Left lung (tissue), 10 donors: ENCODE results near the gene VSTM5. TPM values are rescaled to one million over a fixed set of nuclear protein-coding genes. Genes with fewer than 3 reads are reported as not detected.

ENCODE experiments used
- ATAC-seq: fragments of 200-7000 bp; cut with Tn5 transposase; one replicate; pipeline ENCODE4 v1.9.1; 2020; ENCODE audit warnings: moderate library complexity
- DNase-seq, 4 donors: peaks; one replicate each; pipeline ENCODE4 v3.0.0-alpha.2; 2013 to 2020
- H3K27ac ChIP-seq, 2 donors: fragments of 200-600 bp; sonication (generic) in 1 of 2; one replicate each; pipeline versions ENCODE4 v1.5.0 to v1.8.0; 2020 to 2021
- H3K27me3 ChIP-seq, 2 donors: fragments of 200-600 bp; sonication (generic) in 1 of 2; one replicate each; pipeline versions ENCODE4 v1.5.0 to v1.8.0; 2020 to 2021
- H3K36me3 ChIP-seq, 2 donors: fragments of 200-600 bp; sonication (generic) in 1 of 2; one replicate each; pipeline versions ENCODE4 v1.5.0 to v1.8.0; 2020 to 2021
- H3K4me1 ChIP-seq, 2 donors: fragments of 200-600 bp; one replicate each; pipeline ENCODE4 v1.8.0; 2021
- H3K4me3 ChIP-seq, 2 donors: fragments of 200-600 bp; sonication (generic) in 1 of 2; one replicate each; pipeline versions ENCODE4 v1.5.0 to v1.8.0; 2020 to 2021; ENCODE audit warnings: mild to moderate bottlenecking in 1 of 2
- H3K9me3 ChIP-seq, 2 donors: fragments of 200-600 bp; sonication (generic) in 1 of 2; one replicate each; pipeline versions ENCODE4 v1.5.0 to v1.8.0; 2020 to 2021
- intact Hi-C, 2 donors: fragments of 100-400 bp; cut with DNase I; formaldehyde crosslinking; loops; one replicate each; pipeline versions ENCODE4 v1.11.2 to v1.14.2; 2022
- polyA plus RNA-seq, 6 donors: library from polyadenylated mRNA; unstranded; fragments of 120-200 nt; gene quantifications; one replicate each; pipeline ENCODE4 v1.2.1, GENCODE V29; 2013; ENCODE audit not compliant: insufficient read length in 6 of 6
- total RNA-seq, 2 donors: library from RNA; stranded (reverse); fragmentation: NEBNext Ultra II Directional; extraction: Animal tissue kit (Norgen Biotek cat#: 25700); gene quantifications; one replicate each; pipeline ENCODE4 v1.2.1, GENCODE V29; 2021
- TF ChIP-seq, protein P1 (sequence below), 2 donors: fragments of 200-600 bp; sonication (generic) in 1 of 2; IDR thresholded peaks; one replicate each; pipeline versions ENCODE4 v1.5.0 to v1.8.0; 2021; ENCODE audit warnings: antibody characterized with exemption in 2 of 2
- donor health status: DM: no; HTN: yes; CAD: no.
- donor health status: DM: no; HTN: no; CAD: no.

Gene VSTM5
- total and polyA plus RNA-seq, 8 donors: 0.16 to 1.1 (median 0.62) TPM

DNA sequence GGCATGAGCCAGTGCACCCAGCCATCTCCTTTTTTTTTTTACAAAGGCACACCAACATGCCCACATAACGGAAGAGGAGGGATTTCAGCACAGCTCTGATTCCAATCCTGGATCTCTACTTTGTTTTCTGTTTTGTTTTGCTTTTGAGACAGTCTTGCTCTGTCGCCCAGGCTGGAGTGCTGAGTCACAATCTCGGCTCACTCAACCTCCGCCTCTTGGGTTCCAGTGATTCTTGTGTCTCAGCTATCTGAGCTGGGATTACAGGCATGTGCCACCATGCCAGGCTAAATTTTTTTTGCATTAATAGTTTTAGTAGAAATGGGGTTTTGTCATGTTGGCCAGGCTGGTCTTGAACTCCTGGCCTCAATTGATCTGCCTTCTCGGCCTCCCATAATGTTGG lies 28.1 kb downstream of the VSTM5 start:
- H3K36me3 ChIP-seq: peaks cover 0 to under 1% of the 10 kb centered on the region in 2 donors
- H3K4me3 ChIP-seq: no peak overlapping the region
- TF ChIP-seq, protein P1, sequence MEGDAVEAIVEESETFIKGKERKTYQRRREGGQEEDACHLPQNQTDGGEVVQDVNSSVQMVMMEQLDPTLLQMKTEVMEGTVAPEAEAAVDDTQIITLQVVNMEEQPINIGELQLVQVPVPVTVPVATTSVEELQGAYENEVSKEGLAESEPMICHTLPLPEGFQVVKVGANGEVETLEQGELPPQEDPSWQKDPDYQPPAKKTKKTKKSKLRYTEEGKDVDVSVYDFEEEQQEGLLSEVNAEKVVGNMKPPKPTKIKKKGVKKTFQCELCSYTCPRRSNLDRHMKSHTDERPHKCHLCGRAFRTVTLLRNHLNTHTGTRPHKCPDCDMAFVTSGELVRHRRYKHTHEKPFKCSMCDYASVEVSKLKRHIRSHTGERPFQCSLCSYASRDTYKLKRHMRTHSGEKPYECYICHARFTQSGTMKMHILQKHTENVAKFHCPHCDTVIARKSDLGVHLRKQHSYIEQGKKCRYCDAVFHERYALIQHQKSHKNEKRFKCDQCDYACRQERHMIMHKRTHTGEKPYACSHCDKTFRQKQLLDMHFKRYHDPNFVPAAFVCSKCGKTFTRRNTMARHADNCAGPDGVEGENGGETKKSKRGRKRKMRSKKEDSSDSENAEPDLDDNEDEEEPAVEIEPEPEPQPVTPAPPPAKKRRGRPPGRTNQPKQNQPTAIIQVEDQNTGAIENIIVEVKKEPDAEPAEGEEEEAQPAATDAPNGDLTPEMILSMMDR (IDR thresholded peaks at IDR 0.05): no peak
- H3K9me3 ChIP-seq: no peaks in the 10 kb centered on the region
- no peak overlapping the region for H3K27ac ChIP-seq
- DNase-seq (no peak), ATAC-seq (no peak)
- H3K4me1 ChIP-seq: no peaks in the 10 kb centered on the region
- no peaks in the 10 kb centered on the region for H3K27me3 ChIP-seq
- intact Hi-C loops: no loop called here

DNA sequence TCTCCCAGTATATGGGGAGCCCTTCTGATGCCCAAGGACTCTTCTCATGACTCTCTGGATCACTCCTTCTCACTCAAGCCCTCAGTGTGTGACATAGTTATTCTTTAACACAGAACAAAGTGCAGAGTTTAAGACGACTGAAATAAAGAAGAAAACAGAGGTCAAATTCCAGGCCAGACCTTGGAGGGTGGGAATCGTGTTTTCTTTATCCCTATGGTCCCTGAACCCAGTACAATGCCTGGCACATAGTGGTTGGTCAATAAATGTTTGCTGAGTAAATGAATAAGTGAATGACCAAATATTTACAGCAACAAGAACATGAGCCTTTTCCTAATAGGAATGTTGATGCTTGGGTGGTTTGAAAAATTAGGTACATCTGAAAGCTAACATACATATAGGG lies 28.8 kb downstream of the VSTM5 start:
- ATAC-seq: no peak
- H3K27ac ChIP-seq: no peak overlapping the region
- intact Hi-C loops: no loop called here

DNA sequence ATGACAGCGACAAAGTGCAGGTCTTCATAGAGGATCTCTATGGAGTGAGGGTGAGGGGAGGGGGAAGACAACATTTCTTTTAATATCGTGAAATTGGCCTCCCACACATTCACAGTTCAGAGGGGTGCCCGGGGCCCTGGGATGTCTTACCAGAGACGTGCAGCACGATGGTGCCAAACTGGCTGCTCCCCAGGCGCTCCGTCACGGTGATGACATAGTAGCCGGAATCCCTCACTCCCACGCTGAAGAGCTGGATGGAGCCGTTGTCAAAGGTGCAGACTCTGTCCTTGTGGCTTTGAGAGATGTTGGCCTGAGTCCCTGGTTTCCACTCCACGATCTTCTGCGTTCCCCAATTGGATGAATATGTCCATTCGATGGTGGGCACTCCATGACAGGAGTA lies 29.6 kb downstream of the VSTM5 start:
- TF ChIP-seq, protein P1 (IDR thresholded peaks at IDR 0.05): no peak
- no peak overlapping the region for H3K4me3 ChIP-seq
- intact Hi-C loops: no loop called here
- H3K27ac ChIP-seq: no peak overlapping the region
- H3K9me3 ChIP-seq: no peaks in the 10 kb centered on the region
- H3K27me3 ChIP-seq: no peaks in the 10 kb centered on the region
- no peak for ATAC-seq
- peaks cover 0 to 7% of the 10 kb centered on the region in 2 donors for H3K36me3 ChIP-seq
- no peaks in the 10 kb centered on the region for H3K4me1 ChIP-seq
- DNase-seq: peak in 1 of 4 donors; percentile 53

More for the DNA sequence above, 28.8 kb downstream of the VSTM5 start:
- Histone ChIP-seq H3K27me3 (no peaks in the 10 kb centered on the region), H3K36me3 (peaks cover 0 to 5% of the 10 kb centered on the region in 2 donors), H3K4me3 (no peak overlapping the region), H3K9me3 (no peaks in the 10 kb centered on the region), H3K4me1 (no peaks in the 10 kb centered on the region)
- TF ChIP-seq, protein P1 (IDR thresholded peaks at IDR 0.05): no peak
- no peak for DNase-seq

DNA sequence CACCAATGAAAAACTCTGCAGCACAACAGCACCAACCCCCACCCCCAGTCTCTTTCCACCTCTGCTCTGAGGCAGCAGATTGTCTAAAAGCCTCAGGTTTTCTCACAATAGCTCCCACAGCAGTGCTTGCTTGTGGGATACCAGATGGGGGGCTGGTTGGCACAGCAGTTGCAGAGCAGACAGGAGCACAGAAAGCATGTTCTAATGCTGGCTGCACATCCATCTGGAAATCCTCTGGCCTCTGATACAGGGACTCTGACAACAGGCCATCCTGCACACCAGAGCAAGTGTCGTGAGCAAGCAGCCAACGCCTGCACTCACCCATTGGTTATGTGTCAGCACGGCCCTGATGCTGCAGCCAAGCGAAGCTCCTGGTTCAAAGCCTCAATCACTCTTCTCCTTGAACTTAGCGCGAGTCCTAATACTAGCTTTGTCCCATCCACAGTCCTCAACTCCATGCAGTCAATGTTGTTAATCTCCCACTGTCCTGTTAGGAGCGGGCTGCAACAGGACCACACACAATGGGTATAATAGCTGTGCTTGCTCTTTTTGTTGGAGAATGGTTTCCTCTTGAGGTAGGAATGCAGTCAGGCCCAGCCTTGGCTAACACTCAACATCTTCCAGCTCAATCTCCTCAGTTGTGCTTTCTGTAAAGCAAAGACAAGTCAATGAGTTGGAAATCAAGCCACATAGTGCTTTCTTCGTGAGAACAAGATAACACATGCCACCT lies 30.3 kb downstream of the VSTM5 start:
- H3K9me3 ChIP-seq: no peaks in the 10 kb centered on the region
- ATAC-seq (no peak), DNase-seq (peak in 1 of 4 donors; percentile 59)
- H3K4me1 ChIP-seq: no peaks in the 10 kb centered on the region
- intact Hi-C loops: no loop called here
- H3K36me3 ChIP-seq: peaks cover 0 to 14% of the 10 kb centered on the region in 2 donors
- no peak overlapping the region for H3K27ac ChIP-seq
- TF ChIP-seq, protein P1 (IDR thresholded peaks at IDR 0.05): no peak
- H3K4me3 ChIP-seq: no peak overlapping the region
- H3K27me3 ChIP-seq: no peaks in the 10 kb centered on the region

DNA sequence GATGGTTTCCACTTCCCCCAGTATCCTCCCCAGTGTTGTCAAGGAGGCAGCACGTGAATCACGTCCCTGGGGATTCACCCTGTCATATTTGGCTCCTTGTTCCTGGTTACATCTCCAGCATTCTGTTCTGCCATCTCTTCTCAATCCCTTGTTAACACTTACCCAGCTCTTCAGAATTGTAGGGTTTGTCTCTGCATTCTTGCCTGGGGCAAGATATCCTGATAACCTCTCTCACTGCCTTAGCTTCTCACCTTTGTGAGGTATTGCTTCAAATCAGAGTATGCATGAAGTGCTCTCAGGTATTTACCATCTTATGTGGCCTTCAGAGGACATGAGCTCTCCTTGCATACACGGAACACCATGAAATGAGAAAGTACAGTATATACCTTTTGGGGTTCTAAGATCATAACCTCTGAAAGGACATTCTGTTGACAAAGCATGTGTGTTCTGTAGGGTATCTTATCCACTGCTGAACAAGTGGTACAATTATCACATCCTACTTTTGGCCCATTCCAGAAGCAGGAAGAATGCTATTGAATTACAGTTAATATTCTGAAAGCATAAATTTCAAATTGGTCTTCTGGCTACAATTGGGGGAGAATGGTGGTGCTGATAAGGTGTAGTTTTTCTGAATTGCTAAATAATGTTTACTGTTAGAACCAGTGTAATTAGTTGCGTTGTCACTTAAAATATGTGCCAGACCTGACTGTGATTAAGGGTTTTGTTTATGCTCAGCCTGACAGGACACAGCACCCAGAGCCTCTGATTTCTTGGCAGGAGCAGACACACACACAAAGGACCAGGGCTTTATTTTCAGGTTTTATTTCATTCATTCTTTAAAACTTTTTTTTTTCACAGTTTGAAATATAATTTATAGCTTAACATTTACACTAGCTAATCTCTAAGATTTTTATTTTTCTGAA lies 32.7 kb downstream of the VSTM5 start:
- Histone ChIP-seq H3K4me3 (no peak overlapping the region), H3K4me1 (no peaks in the 10 kb centered on the region), H3K27me3 (no peaks in the 10 kb centered on the region), H3K27ac (no peak overlapping the region), H3K36me3 (peaks cover 0 to 38% of the 10 kb centered on the region in 2 donors), H3K9me3 (no peaks in the 10 kb centered on the region)
- intact Hi-C loops: no loop called here
- TF ChIP-seq, protein P1 (IDR thresholded peaks at IDR 0.05): no peak
- DNase-seq (no peak), ATAC-seq (no peak)
